Measurements from ENCODE around the gene ATP2C2.
"Not testable (repeated sequence)": the region's sequence is repeated elsewhere in the genome, so short reads cannot be mapped to it uniquely, and the experiment has no call there.

Gene ATP2C2

DNA sequence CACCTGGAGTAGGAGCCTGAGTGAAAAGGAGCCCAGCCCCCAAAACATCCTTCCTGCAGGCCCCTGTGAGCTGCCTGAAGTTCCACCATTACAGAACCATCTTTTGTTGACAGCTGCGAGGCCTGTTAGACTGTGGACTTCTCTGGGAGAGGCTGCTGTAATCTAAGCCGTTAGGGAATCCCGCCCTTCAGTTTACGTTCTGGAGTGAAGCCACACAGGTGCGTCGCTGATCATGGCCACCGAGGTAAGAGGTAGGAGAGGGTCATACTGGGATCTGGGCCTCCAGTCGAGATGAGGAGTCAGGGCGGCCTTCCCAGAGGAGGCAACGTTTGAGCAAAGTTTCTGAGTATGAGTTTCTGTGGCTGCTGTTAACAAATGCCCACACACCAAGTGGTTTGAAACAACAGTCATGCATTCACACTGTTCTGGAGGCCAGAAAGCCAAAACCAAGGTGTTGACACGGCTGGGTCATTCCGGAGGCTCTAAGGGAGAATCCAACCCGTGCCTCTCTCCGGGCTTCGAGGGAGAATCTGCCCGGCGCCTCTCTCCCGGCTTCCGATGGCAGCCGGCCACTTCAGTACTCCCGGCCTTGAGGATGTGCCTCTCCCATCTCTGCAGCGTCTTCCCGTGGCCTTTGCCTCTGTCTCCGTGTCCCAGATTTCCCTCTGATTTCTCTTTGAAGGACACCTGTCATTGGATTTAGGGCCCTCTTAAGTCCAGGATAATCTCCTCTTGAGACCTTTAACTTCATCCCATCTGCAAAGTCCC, 26.6 kb upstream of the ATP2C2 start:
- DNase-seq: no peak

DNA sequence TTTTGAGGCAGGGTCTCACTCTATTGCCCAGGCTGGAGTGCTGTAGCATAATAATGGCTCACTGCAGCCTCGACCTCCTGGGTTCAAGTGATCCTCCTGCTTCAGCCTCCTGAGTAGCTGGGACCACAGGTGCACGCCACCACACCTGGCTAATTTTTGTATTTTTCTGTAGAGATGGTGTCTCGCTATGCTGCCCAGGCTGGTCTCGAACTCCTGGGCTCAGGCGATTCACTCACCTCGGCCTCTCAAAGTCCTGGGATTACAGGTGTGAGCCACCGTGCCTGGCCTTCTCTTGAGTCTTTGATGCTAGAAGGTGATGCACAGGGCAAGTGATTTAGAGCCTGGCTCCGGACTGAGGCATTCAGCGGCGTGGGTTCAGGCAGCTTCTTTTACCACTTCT, 24.5 kb upstream of the ATP2C2 start:
- DNase-seq: not testable (repeated sequence)

DNA sequence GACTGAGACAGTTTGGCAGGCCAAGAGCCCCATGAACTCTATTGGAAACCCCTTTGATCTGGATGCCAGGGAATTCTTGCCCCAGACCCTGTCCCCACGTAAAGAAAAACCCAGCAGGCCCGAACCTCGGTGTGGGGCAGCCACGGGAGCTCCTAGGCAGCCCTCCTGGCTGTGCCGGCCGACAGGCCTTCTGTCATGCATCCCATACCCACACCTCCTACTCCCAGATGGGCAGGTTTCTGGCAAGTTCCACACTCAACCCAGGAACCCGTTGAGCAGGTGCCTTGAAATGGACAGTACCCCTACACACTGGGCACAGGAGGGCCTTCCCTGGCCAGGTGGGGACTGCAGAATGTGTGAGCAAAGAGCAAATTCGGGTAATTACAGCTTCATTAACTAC, 23.6 kb upstream of the ATP2C2 start:
- DNase-seq: no peak

DNA sequence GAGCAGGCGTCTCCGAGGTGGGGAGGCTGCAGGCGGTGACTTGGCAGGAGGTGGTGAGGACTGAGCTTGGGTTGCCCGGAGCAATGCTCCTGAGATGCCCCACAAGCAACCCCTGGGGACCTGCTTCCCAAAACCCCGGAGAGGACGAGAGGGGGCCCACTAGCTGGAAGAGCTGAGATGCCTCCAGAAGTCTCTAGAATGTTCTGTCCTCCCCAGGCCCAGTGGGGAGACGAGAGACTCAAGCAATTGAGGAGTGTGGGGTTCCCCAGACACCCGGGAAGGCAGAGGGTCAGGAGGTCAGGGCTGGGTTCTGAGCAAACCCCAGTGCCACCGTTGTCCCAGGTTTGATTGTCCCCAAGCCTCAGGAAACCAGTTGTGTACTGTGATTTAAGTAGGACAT, 21.2 kb upstream of the ATP2C2 start:
- DNase-seq: no peak

DNA sequence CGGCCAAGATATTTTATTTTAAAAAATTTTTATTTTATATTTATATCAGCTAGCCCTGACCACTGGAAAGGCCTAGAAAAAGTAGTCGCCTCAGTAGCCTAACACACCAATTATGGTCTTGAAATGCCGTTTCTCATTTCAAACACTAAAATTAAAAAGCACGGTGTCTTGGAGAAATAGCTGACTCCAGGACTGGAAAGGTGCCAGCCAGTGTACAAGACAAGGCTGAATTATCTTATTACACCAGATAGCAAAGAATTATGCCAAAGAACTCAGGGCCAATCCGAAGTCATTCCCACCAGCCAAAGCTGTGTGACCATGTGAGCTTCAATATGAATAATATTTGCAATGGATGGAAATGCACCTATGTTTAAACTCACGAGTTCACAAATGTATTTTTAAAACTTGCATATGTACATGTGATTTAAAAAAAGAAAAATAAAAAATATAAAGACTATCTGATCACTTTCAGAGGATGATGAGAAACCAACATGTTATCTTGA, 19.9 kb upstream of the ATP2C2 start:
- no peak for DNase-seq

DNA sequence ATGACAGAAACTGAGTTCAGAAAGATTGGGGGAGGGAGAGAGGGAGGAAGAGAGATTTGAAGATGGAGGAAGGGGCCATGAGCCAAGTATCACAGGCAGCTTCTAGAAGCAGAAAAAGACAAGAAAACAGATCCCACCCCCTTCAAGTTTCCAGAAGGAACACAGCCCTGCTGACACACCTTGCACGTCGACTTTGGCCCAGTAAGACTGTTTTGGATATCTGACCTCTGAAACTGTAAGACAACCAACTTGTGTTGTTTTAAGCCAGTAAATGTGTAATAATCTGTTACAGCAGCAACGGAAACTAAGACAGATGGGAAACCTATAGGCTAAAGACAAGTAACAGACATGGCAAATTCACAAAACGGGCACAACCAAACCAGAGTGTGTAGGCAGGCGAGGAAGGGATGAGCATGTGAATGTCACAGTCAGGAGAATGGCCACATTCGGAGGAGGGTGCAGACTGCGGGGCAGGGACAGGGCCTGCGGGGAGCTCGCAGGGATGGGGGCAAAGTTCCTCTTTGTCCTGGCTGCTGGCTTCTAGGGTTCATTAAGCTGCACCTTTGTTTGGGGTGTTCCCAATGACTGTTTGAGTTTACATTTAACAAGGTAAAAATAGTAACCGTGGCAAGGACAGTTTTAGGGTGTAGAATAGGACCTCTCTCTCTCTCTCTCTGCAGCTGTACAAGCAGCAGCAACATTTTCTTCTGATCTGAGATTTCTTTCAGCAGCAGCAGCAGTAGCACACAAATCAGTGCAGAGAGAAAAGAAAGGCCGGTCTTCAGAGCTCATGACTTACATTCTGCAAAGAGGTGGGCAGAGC, 18.3 kb upstream of the ATP2C2 start:
- no peak for DNase-seq

DNA sequence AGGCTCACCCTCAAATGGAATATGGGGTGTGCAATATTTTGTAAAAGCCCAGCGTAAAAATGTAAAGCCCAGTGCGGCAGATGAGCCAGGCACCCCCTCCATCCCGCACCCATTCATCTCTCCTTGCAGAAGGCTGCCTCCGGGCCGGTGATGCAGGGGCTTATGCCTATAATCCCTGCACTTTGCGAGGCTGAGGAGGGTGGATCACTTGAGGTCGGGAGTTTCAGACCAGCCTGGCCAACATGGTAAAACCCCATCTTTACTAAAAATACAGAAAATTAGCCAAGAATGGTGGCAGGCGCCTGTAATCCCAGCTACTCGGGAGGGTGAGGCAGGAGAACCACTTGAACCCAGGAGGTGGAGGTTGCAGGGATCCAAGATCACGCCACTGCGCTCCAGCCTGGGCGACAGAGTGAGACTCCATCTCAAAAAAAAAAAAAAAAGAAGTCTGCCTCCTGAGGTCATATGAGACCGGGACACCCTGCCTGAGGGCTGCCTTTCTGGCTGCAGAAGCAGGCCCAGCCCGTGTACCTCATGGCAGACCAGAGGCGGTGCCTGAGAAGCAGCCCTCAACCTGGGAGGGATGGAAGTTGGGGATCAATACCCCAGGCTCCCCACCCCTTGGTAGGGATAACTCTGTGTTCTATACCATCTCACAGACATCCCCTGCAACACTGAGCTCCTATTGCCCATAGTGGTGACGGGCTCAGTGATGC, 17.5 kb upstream of the ATP2C2 start:
- DNase-seq: no peak

DNA sequence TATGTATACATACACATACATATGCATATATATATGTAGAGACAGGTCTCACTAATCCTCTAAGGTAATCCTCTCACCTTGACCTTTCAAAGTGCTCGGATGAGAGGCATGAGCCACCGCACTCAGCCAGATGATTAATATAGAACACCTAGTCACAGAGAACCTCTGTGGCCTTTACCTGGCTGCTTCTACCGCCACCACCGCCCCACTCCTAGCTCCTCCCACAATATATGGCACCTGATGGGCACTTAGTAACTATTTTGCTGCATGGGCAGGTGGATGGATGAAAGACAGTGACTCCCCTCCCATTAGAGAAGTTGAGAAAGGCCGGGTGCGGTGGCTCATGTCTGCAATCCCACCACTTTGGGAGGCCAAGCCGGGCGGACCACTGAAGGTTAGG, 16.7 kb upstream of the ATP2C2 start:
- no peak for DNase-seq

DNA sequence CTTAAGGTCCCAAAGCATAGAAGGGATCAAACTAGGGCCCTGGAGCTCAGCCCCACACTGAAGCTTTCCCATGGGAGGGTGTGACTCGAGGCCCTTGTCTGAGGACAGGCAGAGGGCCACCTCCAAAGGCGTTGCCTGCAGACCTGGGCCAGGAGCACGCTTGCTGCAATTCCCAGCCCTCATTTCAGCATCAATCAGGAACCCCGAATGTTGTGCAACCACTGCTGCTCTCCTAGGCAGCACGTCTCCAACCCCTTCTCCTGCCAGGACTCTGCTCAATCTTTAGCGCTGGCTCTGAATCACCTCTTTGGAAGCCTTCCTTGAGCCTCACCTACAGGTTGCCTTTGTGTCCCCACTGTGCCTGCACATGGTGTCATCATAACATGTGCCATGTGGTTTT, 14.0 kb upstream of the ATP2C2 start:
- no peak for DNase-seq

DNA sequence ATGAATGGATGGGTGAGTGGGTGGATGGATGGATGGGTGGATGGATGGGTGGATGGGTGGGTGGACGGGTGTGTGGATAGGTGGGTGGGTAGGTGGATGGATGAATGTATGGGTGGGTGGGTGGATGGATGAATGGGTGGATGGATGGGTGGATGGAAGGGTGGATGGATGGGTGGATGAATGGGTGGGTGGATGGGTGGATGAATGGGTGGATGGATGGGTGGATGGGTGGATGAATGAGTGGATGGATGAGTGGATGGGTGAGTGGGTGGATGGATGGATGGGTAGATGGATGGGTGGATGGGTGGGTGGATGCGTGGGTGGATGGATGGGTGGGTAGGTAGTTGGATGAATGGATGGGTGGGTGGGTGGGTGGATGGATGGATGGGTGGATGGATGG, 13.2 kb upstream of the ATP2C2 start:
- no peak for DNase-seq

DNA sequence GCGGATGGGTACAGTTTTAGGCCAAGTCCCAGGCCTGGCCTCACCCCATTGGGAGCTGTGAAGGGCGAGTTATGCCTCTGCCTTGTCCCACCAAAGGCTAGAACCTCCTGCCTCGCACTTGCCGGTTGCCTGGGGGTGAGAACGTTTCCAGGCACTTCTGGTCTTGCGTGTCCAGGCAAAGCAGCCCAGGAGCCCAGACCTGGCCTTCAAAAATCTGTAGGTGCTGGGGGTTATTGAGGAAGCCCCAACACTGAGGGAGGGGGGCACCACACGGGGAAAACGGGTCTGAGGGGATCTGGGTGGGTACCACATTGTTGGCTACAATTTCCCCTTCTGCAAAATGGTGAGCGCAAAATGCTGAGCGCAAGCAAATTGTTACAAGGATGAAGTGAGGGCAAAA, 12.2 kb upstream of the ATP2C2 start:
- DNase-seq: no peak

DNA sequence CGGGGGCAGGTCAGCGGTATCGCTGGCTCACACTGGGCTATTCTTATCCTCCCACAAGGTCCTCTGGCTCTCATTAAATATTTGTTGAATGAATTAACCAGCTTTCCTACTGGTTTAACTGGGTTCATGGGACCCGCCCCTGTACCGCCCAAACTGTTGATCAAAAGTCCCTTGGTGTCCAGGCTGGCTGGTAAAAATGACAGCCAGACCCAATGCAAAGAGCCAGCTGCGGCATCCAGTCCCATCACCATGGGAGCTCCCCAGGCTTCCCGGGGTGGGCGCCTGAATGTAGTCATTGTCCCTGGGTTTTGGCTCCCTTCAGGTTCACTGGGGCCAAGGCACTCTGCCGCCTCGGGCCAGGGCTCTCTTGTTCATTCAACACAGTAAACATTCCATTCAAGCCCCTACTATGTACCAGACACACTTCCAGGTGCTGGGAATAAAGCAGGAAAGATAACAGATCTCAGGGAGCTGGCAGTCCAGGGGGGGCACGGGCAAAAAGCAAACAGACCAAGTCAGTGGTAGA, 11.7 kb upstream of the ATP2C2 start:
- DNase-seq: no peak

DNA sequence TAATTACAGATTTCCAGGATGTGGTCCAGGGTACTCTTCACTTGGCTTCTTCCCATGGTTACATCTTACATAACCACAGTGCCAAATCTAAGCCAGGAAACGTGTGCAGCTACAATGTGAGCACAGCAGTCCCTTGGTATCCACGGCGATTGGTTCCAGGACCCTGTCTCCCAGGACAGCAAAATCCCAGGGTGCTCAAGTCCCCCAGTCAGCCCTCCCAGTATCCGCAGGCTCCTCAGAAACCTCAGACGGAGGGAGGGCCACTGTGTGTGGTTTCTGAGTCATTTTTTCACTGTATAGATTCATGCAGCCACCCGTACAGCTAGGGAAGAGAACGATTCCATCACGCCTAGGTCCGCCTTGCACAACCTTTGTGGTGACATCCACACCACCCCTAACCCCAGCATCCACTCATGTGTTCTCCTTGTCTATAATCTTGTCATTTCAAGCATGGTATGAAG, 11.1 kb upstream of the ATP2C2 start:
- no peak for DNase-seq

DNA sequence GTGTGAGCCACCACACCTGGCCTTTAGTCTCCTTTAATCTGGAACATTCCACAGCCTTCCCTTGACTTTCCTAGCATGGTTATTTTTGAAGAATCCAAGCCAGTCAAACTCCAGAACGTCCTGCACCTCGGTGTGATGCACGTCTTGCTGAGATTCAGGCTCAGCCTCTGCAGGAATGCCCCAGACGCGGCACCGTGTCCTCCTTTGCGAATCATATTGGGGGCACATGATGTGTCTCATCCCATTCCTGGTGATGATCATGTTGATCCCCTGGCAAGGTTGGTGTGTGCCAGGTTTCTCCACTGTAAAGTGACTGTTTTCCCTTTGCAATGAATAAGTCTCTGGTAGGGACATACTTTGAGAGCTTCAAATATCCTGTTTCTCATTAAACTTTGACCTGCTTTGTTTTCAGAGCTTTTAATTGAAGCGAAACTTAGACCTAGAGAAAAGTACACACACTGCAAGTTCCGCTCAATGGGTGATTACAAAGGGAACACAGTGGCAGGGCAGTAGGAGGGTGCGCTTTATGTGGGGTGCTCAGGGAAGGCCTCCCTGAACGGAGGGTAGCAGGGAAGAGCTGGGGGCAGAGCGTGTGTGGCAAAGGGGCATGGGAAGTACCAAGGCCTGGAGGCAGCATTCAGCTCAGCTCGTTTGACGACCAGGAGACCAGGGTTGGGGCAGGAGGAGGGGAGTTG, 9.6 kb upstream of the ATP2C2 start:
- DNase-seq: no peak

DNA sequence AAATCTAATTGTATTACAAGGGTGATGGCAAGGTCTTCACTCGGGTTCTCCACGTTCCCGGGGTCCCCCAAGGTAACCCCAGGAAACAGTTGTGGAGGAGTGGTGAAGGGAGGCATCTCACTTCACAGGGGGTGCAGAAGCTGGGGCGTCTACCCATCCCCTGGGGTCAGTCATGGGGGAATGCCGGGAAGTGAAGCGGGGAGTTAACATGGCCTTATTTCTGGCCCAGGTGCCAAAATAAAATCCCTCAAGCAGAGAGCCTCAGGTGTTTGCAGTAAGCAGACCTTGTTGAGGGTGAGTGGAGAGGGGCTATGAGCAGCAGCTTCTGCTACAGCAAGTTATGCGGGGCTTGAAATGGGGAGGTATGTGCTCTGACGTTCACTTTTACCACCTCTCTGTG, 9.0 kb upstream of the ATP2C2 start:
- no peak for DNase-seq

DNA sequence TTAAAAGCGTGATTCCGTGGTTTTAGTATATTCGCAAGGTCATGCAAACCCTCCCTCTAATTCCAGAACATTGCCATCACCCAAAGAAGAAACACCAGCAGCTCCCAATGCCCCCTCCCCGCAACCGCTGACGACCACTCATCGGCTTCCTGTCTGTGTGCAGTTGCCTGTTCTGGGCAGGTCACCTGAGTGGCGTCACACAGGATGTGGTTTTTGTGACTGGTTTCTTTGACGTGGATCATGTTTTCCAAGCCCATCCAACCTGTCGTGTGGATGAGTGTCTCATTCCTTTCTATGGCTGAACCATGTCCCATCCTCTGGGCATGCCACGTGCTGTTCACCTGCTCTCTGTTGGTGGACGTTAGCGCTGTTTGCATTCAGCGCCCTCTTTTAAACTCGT, 8.2 kb upstream of the ATP2C2 start:
- no peak for DNase-seq

DNA sequence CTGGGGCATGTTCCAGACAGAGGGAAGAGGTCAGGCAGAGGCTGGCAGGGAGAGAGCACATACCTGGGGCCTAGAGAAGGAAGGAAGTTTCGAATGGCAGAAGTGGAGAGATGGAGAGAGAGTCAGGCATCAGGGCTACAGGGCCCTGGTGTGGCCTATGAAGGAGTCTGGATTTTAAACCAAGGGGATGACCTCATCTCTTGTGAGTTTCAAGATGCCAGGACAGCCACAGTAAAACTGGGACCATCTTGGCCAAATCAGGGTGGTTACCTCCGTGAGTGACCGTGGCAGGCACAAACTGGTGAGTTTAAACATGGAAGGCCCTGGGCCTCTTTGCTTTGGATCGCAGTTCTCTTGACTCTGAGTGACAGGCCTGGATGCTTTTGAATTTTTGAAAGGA, 7.6 kb upstream of the ATP2C2 start:
- DNase-seq: no peak

DNA sequence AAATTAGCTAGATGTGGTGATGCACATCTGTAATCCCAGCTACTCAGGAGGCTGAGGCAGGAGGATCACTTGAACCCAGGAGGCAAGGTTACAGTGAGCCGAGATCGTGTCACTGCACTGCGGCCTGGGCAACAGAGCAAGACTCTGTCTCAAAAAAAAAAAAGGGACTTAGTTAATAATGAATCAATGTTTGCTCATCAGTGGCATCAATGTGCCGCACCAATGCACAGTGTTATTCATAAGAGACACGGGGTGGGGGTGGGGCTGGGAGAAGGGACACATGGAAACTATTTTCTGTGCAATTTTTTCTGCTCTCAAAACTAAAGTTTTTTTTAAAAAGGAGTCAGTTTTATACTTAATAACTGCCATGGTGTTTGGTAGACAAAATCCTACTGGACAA, 6.8 kb upstream of the ATP2C2 start:
- DNase-seq: no peak

DNA sequence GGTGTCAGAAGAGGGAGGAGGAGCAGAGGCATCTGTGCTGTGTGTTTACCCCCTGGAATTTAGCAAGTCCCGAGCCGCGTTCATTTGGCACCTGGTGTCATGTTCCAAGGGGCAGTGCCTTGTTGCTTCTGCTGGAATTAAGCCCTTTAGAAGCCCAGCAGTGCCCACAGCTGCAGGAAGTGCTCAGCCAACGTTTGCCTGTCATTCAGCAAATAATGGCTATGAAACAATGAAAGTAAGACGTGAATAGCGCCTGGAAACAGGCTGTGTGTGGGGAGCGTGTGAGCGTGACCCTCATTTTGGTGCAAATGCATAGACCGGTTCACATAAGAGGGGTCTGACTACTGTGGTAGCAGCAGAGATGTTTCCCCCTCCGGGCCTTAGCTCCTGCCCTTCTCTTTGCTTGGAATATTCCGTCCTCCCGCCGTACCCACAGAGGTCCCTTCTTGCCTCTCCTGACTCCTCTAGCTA, 5.8 kb upstream of the ATP2C2 start:
- no peak for DNase-seq

DNA sequence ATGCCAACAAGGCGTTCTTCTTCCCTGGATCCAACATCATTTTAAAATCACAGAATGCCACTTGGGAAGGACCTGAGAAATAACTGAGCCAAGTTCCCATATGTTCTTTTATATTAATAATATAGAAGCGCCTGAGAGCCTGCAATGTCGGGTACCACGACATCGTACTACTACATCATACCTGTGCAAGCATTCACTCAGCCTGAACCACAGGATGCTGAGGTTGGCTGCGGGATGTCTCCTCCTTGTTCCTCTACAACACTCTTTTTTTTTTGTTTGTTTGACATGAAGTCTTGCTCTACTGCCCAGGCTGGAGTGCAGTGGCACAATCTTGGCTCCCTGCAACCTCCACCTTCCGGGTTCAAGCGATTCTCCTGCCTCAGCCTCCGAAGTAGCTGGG, 2.1 kb upstream of the ATP2C2 start:
- no peak for DNase-seq

DNA sequence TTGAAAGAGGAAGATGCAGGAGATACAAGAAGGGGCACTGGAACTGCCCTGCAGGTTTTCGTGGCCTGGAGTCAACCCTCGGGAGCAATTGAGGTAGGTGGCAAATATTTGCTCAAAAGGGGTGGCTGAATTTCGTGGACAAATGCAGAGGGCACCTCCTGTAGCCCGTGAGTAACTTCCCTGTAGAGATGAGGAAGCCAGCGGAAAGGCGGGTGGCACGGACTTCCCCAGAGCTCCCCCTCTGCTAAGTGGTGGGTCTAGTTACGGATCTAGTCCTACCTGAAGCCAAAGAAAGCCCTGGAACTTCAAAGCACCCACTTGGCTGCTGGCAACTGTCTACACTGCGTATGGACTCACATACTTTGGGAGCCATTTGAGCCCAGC, 1.0 kb upstream of the ATP2C2 start:
- no peak for DNase-seq

DNA sequence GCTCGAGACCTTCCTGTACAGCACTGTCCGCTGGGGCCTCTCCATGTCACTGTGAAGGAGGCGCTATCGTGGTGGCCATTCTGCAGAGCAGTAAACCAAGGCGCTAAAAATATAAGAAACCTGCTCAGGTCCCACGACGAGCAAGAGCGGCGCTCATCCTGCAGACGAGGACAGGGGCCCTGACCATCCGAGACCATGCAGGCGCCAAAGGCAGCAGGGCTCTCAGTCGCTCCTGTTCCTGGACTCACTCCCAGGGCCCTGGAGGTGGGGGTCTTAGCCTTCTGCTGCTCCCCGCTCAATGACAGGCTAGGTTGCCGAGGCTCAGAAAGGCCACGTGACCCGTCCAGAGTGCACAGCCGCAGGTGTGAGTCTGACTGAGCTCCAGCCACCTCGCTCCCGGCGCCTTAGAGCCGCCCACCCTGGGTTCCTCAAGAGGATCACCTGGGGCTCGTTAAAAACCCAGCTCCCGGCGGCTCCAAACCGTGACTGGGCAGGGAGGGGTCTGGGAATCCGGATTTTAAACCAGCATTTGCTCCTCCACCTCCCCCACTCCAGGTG, 509 bp upstream of the ATP2C2 start:
- DNase-seq: no peak
